ENCODE data around the gene PTGR2. TPM values are rescaled to one million over a fixed set of nuclear protein-coding genes. Genes with fewer than 3 reads are reported as not detected.

Gene PTGR2
- 5.8 and 6.6 TPM in 2 replicates for total RNA-seq

GRCh38 chr14:73851567-73852382, at the start of gene PTGR2:
PTGR2 (plus strand) TSS chr14:73851831; CDS start chr14:73858863, 7,032 bp downstream.

GRCh38 chr14:73886449-73887317, 35.1 kb downstream of the PTGR2 start, which contains the start of gene ZNF410:
ZNF410 (plus strand) TSS chr14:73886859; CDS start chr14:73892176, 5,317 bp downstream.

Other genes with a start within 250 kb of the PTGR2 start
- gene ACOT6, start 239.3 kb upstream of the PTGR2 start, total RNA-seq = not detected in 2 replicates
- 8.1 and 10.3 TPM in 2 replicates for gene DNAL1, start 206.8 kb upstream of the PTGR2 start, total RNA-seq
- gene PNMA1, start 137.4 kb upstream of the PTGR2 start, total RNA-seq = 14.9 and 20.1 TPM in 2 replicates
- 71.4 and 71.6 TPM in 2 replicates for gene ZNF410, start 35.0 kb downstream of the PTGR2 start, total RNA-seq
- 4.2 TPM in 2 replicates for gene FAM161B, start 98.3 kb downstream of the PTGR2 start, total RNA-seq
- 16.6 and 21.0 TPM in 2 replicates for gene COQ6, start 98.5 kb downstream of the PTGR2 start, total RNA-seq
- 9.2 and 11.4 TPM in 2 replicates for gene ENTPD5, start 167.5 kb downstream of the PTGR2 start, total RNA-seq
- gene BBOF1, start 167.5 kb downstream of the PTGR2 start, total RNA-seq = 7.8 and 9.3 TPM in 2 replicates
- gene ALDH6A1, start 232.6 kb downstream of the PTGR2 start, total RNA-seq = 21.0 and 26.8 TPM in 2 replicates
- gene LIN52, start 233.1 kb downstream of the PTGR2 start, total RNA-seq = 8.6 and 9.5 TPM in 2 replicates

Measured in aortic smooth muscle cell (primary cell).